Islet of Langerhans (tissue), 1 donor: ENCODE measurements around the gene FASTKD3.

Experiments
- FAIRE-seq: peaks from one replicate; lab custom pipeline; 2011; peaks lifted over from hg19 to GRCh38; lab: Jason Lieb, UNC

The FASTKD3 gene

GRCh38 chr5:7849681-7850394 lies 19.0 kb downstream of the FASTKD3 start:
- no peak for FAIRE-seq

GRCh38 chr5:7848296-7848695 lies 20.5 kb downstream of the FASTKD3 start:
- no peak for FAIRE-seq

GRCh38 chr5:7846327-7846726 lies 22.5 kb downstream of the FASTKD3 start:
- no peak for FAIRE-seq

GRCh38 chr5:7845557-7845956 lies 23.3 kb downstream of the FASTKD3 start:
- no peak for FAIRE-seq

- no peak for FAIRE-seq
These were observed 23.9 kb downstream of the FASTKD3 start for GRCh38 chr5:7844901-7845300.

- FAIRE-seq, result no peak
These were observed 26.3 kb downstream of the FASTKD3 start for GRCh38 chr5:7842531-7842930.

GRCh38 chr5:7837403-7837802 lies 31.4 kb downstream of the FASTKD3 start:
- no peak for FAIRE-seq

GRCh38 chr5:7834982-7835381 lies 33.8 kb downstream of the FASTKD3 start:
- FAIRE-seq, result no peak

- no peak for FAIRE-seq
These were observed 40.6 kb downstream of the FASTKD3 start for GRCh38 chr5:7828269-7828668.

GRCh38 chr5:7827610-7828009 lies 41.2 kb downstream of the FASTKD3 start:
- no peak for FAIRE-seq

GRCh38 chr5:7825630-7826029 lies 43.2 kb downstream of the FASTKD3 start:
- no peak for FAIRE-seq

GRCh38 chr5:7824995-7825394 lies 43.8 kb downstream of the FASTKD3 start:
- FAIRE-seq, result no peak

GRCh38 chr5:7823594-7823993 lies 45.2 kb downstream of the FASTKD3 start:
- no peak for FAIRE-seq

GRCh38 chr5:7822449-7822848 lies 46.4 kb downstream of the FASTKD3 start:
- FAIRE-seq, result no peak

GRCh38 chr5:7816535-7816901 lies 52.3 kb downstream of the FASTKD3 start:
- no peak for FAIRE-seq

- no peak for FAIRE-seq
These were observed 52.8 kb downstream of the FASTKD3 start for GRCh38 chr5:7815892-7816534.

GRCh38 chr5:7814816-7815215 lies 54.0 kb downstream of the FASTKD3 start:
- FAIRE-seq, result no peak

GRCh38 chr5:7813576-7813975 lies 55.3 kb downstream of the FASTKD3 start:
- no peak for FAIRE-seq

- FAIRE-seq, result no peak
These were observed 55.8 kb downstream of the FASTKD3 start for GRCh38 chr5:7813007-7813406.

GRCh38 chr5:7811715-7812114 lies 57.1 kb downstream of the FASTKD3 start:
- no peak for FAIRE-seq
